Glutamatergic neuron (in vitro differentiated cells): Measurements from ENCODE around the gene RRH. TPM values are rescaled to one million over a fixed set of nuclear protein-coding genes. Genes with fewer than 3 reads are reported as not detected.

ENCODE experiments used
- DNase-seq: peaks from one replicate; pipeline ENCODE4 v3.0.0; 2022
- H3K27ac Mint-ChIP-seq: one replicate; pipeline ENCODE4 v1.8.0; 2020; ENCODE audit warnings: mild to moderate bottlenecking, mixed read lengths, inconsistent platforms; ENCODE audit not compliant: unreplicated experiment
- H3K27me3 Mint-ChIP-seq: one replicate; pipeline ENCODE4 v1.8.0; 2020; ENCODE audit warnings: mild to moderate bottlenecking, moderate library complexity, mixed read lengths, inconsistent platforms; ENCODE audit not compliant: unreplicated experiment
- H3K36me3 Mint-ChIP-seq: one replicate; pipeline ENCODE4 v1.8.0; 2020; ENCODE audit warnings: mild to moderate bottlenecking, mixed read lengths, inconsistent platforms; ENCODE audit not compliant: unreplicated experiment
- H3K4me1 Mint-ChIP-seq: one replicate; pipeline ENCODE4 v1.8.0; 2020; ENCODE audit warnings: mild to moderate bottlenecking, low read depth, mixed read lengths, inconsistent platforms; ENCODE audit not compliant: unreplicated experiment
- H3K4me3 Mint-ChIP-seq: one replicate; pipeline ENCODE4 v1.8.0; 2020; ENCODE audit warnings: mild to moderate bottlenecking, mixed read lengths, inconsistent platforms; ENCODE audit not compliant: unreplicated experiment
- H3K9me3 Mint-ChIP-seq: one replicate; pipeline ENCODE4 v1.8.0; 2020; ENCODE audit warnings: mild to moderate bottlenecking, moderate library complexity, mixed read lengths, inconsistent platforms; ENCODE audit not compliant: unreplicated experiment
- total RNA-seq: library from RNA; stranded (reverse); fragmentation: NEBNext Ultra II Directional; extraction: Animal tissue kit (Norgen Biotek cat#: 25700); gene quantifications from one replicate; pipeline ENCODE4 v1.2.1, GENCODE V29; 2021; ENCODE audit not compliant: unreplicated experiment
- TF ChIP-seq, protein P1 (sequence below): fragments of 200-600 bp; sonication (generic); IDR thresholded peaks from one replicate; pipeline ENCODE4 v1.5.0; 2021; ENCODE audit not compliant: partially characterized antibody, unreplicated experiment

Gene RRH
- total RNA-seq, 1 donor from 2014 or later = 0.29 TPM

DNA sequence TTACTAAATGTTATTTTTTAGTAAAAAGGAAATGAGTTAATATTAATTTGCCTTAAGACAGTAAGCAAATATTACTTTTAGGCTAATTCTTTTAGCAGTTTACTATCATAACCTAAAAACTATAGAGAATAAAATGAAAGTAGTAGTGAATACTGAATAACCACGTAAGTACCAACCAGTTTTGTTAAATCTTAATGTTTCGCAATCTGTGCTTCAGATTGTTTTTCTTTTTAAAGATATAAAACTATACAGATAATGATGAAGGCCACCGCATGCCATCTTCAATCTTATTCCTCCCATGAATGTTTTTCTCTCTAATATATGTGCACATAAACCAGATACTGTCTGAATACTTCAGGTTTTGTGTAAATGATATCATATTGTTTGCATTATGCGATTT, 6.0 kb downstream of the RRH start:
- H3K4me1 Mint-ChIP-seq = no peaks in the 10 kb centered on the region
- no peak overlapping the region for H3K4me3 Mint-ChIP-seq
- H3K36me3 Mint-ChIP-seq = no peaks in the 10 kb centered on the region
- H3K9me3 Mint-ChIP-seq = no peaks in the 10 kb centered on the region
- DNase-seq = no peak
- no peak overlapping the region for H3K27ac Mint-ChIP-seq
- no peaks in the 10 kb centered on the region for H3K27me3 Mint-ChIP-seq
- TF ChIP-seq, protein P1, sequence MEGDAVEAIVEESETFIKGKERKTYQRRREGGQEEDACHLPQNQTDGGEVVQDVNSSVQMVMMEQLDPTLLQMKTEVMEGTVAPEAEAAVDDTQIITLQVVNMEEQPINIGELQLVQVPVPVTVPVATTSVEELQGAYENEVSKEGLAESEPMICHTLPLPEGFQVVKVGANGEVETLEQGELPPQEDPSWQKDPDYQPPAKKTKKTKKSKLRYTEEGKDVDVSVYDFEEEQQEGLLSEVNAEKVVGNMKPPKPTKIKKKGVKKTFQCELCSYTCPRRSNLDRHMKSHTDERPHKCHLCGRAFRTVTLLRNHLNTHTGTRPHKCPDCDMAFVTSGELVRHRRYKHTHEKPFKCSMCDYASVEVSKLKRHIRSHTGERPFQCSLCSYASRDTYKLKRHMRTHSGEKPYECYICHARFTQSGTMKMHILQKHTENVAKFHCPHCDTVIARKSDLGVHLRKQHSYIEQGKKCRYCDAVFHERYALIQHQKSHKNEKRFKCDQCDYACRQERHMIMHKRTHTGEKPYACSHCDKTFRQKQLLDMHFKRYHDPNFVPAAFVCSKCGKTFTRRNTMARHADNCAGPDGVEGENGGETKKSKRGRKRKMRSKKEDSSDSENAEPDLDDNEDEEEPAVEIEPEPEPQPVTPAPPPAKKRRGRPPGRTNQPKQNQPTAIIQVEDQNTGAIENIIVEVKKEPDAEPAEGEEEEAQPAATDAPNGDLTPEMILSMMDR = no peak

DNA sequence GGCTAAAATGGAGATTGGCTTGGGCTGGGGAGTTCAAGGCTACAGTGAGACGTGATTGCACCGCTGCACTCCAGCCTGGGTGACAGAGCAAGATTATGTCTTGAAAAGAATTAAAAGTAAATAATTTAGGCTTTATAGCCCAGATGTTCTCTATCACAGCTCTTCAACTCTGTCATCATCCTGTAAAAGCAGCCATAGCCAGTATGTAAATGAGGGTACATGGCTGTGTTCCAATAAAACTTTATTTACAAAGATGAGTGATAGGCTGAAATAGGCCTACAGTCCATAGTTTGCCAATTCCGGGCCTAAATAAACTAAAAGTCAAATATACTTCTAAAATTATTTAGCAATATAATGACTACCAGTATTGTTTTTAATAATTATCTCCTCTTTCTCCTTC, 9.2 kb downstream of the RRH start:
- Mint-ChIP-seq H3K9me3 (no peaks in the 10 kb centered on the region), H3K27ac (no peak overlapping the region), H3K27me3 (no peaks in the 10 kb centered on the region), H3K36me3 (no peaks in the 10 kb centered on the region), H3K4me1 (no peaks in the 10 kb centered on the region), H3K4me3 (no peak overlapping the region)
- TF ChIP-seq, protein P1 = no peak
- no peak for DNase-seq

DNA sequence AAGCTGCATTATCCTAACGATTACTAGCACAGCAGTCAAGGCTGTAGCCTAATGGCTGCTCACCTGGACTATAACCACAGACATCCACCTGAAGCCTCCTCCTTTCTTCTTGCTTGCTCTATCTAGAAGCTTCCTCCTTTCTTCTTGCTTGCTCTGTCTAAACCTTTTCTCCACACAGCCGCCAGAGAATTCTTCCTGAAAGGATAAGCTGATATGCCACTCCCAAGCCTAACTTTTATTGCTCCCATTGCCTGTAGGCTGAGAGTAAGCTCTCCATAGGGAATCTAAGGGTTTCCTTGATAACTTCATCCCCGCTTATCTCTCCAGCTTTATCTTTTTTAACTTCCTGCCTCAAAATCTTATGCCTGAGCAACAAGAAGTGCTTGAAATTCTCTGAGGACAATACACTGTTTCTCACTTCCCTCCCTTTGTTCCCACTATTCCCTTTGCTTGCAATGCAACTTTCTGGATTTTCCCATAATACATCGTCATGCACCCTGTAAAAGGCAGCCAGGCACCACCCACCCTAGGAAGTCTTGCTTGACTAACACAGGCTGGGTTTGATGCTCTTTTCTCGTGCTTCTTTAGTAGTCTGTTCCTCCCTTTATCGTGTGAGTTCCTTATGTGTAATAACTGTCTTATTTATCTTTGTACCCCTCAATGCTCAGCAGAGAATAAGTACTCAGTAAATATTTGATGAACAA, 18.8 kb downstream of the RRH start:
- TF ChIP-seq, protein P1 = no peak
- no peak overlapping the region for H3K27ac Mint-ChIP-seq
- H3K4me1 Mint-ChIP-seq = no peaks in the 10 kb centered on the region

DNA sequence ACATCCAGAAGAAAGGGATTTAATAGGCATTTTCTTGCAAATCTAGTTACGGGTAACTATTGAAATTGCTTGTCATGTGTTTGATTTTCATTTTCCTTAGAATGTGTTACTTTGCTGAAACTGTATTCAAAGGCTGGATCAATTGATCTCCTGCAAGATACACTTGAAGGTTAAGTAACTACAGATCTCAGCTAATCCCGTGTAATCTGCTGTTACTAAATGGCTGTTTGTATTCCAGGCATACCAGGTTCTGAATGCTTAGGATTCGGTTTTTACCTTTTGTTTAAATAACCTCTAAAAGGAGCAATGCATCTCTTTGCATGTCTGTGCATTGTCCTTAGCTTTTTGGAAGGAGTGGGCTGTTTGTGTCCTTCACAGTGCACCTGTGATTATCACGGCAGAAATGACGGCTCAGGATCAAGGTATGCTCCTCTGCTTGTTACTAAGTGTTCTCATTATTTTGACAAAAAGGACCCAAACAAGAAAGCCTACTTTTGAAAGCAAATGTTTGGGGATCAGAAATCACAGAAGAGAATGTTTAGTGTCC, 20.2 kb downstream of the RRH start, which contains the start of gene LRIT3:
Gene LRIT3 (plus strand): TSS at position 212 of the 547 bp plus-strand sequence. CDS start 95 bp downstream, at position 307.
- no peak for DNase-seq
- TF ChIP-seq, protein P1 = no peak
- Mint-ChIP-seq H3K4me3 (no peak within 1 kb of the TSS), H3K9me3 (no peaks in the 10 kb centered on the region), H3K4me1 (no peaks in the 10 kb centered on the region), H3K36me3 (no peaks in the 10 kb centered on the region), H3K27ac (no peak within 1 kb of the TSS), H3K27me3 (no peaks in the 10 kb centered on the region)

More for the DNA sequence above, 18.8 kb downstream of the RRH start:
- Mint-ChIP-seq H3K9me3 (no peaks in the 10 kb centered on the region), H3K4me3 (no peak overlapping the region), H3K36me3 (no peaks in the 10 kb centered on the region), H3K27me3 (no peaks in the 10 kb centered on the region)
- DNase-seq = no peak

DNA sequence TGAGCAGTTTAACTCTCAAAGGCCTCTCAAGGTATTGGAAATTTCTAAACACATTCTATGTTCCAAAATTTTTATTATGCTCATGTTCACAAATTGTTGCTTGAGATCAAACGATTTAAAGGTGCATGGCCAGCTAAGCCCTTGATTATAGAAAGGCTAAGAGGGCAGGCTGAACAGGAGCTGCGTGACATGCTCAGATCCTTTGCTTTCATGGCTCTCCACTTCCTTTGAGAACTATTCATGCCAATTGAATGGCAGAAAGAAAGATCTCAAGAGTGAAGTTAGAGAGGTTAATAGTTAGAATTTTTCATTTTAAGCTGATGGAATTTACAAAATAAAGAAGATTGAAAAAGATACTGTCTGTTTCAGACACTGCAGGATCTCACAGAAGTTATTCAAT, 20.7 kb downstream of the RRH start:
- H3K9me3 Mint-ChIP-seq = no peaks in the 10 kb centered on the region
- DNase-seq = no peak
- no peak overlapping the region for H3K27ac Mint-ChIP-seq
- no peak overlapping the region for H3K4me3 Mint-ChIP-seq
- TF ChIP-seq, protein P1 = no peak
- H3K36me3 Mint-ChIP-seq = no peaks in the 10 kb centered on the region
- no peaks in the 10 kb centered on the region for H3K4me1 Mint-ChIP-seq
- no peaks in the 10 kb centered on the region for H3K27me3 Mint-ChIP-seq
